Activated B cell treated with CpG ODN at 0.5 μM for 24 hours (primary cell): ENCODE data around the gene TSPEAR. TPM values are rescaled to one million over a fixed set of nuclear protein-coding genes. Genes with fewer than 3 reads are reported as not detected.

Experiments used
- ATAC-seq: fragments of 200-7000 bp; cut with Tn5 transposase; one replicate; pipeline ENCODE4 v1.10.0; 2021; ENCODE audit warnings: low read depth, mild to moderate bottlenecking, moderate library complexity
- CTCF ChIA-PET: fragments of 350-600 bp; sonication (Branson Sonifier 250); formaldehyde crosslinking; loops from one replicate; lab custom pipeline; 2021; ENCODE audit warnings: antibody characterized with exemption; lab: Charles Lee
- POLR2A ChIA-PET: fragments of 350-600 bp; sonication (Branson Sonifier 250); formaldehyde crosslinking; loops from one replicate; lab custom pipeline; 2021; ENCODE audit warnings: antibody characterized with exemption; lab: Charles Lee
- DNase-seq: peaks from one replicate; pipeline ENCODE4 v3.0.0; 2022
- H3K27ac Mint-ChIP-seq: one replicate; pipeline ENCODE4 v1.8.0; 2020; ENCODE audit warnings: mixed read lengths
- H3K27me3 Mint-ChIP-seq: one replicate; pipeline ENCODE4 v1.8.0; 2021; ENCODE audit warnings: mixed read lengths
- H3K36me3 Mint-ChIP-seq: one replicate; pipeline ENCODE4 v1.8.0; 2021; ENCODE audit warnings: low read depth, mixed read lengths
- H3K4me1 Mint-ChIP-seq: one replicate; pipeline ENCODE4 v1.8.0; 2021; ENCODE audit warnings: mixed read lengths
- H3K4me3 Mint-ChIP-seq: one replicate; pipeline ENCODE4 v1.8.0; 2020; ENCODE audit warnings: mild to moderate bottlenecking, mixed read lengths
- H3K9me3 Mint-ChIP-seq: one replicate; pipeline ENCODE4 v1.8.0; 2020; ENCODE audit warnings: mixed read lengths
- intact Hi-C: fragments of 100-400 bp; cut with micrococcal nuclease; formaldehyde crosslinking; loops from one replicate; pipeline ENCODE4 v1.15.1; 2024
- total RNA-seq: library from RNA; stranded (reverse); gene quantifications from 2 replicates; pipeline ENCODE4 v1.2.3, GENCODE V29; 2022
- TF ChIP-seq, protein P1 (sequence below): fragments of 200-600 bp; IDR thresholded peaks from one replicate; pipeline ENCODE4 v1.8.0; 2022; ENCODE audit warnings: antibody characterized with exemption, mild to moderate bottlenecking

The TSPEAR gene
- total RNA-seq, 1 donor from 2014 or later: not detected

GRCh38 chr21:44508711-44509445 is 202.5 kb downstream of the TSPEAR start:
- POLR2A ChIA-PET: no interaction called here
- Mint-ChIP-seq H3K4me1 (peaks cover 7% of the 10 kb centered on the region), H3K9me3 (no peaks in the 10 kb centered on the region), H3K27me3 (peaks cover 10% of the 10 kb centered on the region), H3K36me3 (no peaks in the 10 kb centered on the region), H3K4me3 (no peak overlapping the region), H3K27ac (no peak overlapping the region)
- intact Hi-C loops: no loop called here
- DNase-seq: no peak
- ATAC-seq: no peak
- CTCF ChIA-PET: interaction anchor here (1.8 to 2.2 kb wide), 2 partner anchors 284 to 285 kb away, joined by 3 to 32 read pairs; no protein-coding TSS in a partner anchor
- TF ChIP-seq, protein P1, sequence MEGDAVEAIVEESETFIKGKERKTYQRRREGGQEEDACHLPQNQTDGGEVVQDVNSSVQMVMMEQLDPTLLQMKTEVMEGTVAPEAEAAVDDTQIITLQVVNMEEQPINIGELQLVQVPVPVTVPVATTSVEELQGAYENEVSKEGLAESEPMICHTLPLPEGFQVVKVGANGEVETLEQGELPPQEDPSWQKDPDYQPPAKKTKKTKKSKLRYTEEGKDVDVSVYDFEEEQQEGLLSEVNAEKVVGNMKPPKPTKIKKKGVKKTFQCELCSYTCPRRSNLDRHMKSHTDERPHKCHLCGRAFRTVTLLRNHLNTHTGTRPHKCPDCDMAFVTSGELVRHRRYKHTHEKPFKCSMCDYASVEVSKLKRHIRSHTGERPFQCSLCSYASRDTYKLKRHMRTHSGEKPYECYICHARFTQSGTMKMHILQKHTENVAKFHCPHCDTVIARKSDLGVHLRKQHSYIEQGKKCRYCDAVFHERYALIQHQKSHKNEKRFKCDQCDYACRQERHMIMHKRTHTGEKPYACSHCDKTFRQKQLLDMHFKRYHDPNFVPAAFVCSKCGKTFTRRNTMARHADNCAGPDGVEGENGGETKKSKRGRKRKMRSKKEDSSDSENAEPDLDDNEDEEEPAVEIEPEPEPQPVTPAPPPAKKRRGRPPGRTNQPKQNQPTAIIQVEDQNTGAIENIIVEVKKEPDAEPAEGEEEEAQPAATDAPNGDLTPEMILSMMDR: no peak

DNA sequence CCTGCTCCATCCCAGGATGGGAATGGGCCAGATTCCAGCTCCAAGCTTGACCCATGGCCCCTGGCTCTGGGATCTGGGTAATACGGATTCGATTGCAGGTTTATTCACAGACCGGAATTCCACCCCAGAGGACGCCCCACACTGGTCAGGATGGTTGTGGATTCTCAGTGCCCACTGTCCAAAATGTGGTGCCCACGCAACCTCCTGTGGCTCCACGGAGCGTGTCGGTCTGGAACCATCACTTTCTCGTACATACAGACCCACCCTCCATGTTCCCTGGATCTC is 203.0 kb downstream of the TSPEAR start:
- H3K27ac Mint-ChIP-seq: no peak overlapping the region
- POLR2A ChIA-PET: no interaction called here
- H3K9me3 Mint-ChIP-seq: no peaks in the 10 kb centered on the region
- TF ChIP-seq, protein P1: no peak
- no peak for DNase-seq
- H3K36me3 Mint-ChIP-seq: no peaks in the 10 kb centered on the region
- H3K4me1 Mint-ChIP-seq: peaks cover 7% of the 10 kb centered on the region
- CTCF ChIA-PET: interaction anchor here (1.8 kb wide), 1 partner anchor 285 kb away, joined by 3 read pairs; no protein-coding TSS in a partner anchor
- H3K27me3 Mint-ChIP-seq: peaks cover 10% of the 10 kb centered on the region
- ATAC-seq: no peak
- intact Hi-C loops: no loop called here
- no peak overlapping the region for H3K4me3 Mint-ChIP-seq

GRCh38 chr21:44507673-44508425 is 203.5 kb downstream of the TSPEAR start:
- POLR2A ChIA-PET: no interaction called here
- ATAC-seq (no peak), DNase-seq (no peak)
- H3K4me3 Mint-ChIP-seq: no peak overlapping the region
- peaks cover 7% of the 10 kb centered on the region for H3K4me1 Mint-ChIP-seq
- intact Hi-C loops: no loop called here
- H3K27me3 Mint-ChIP-seq: peaks cover 10% of the 10 kb centered on the region
- CTCF ChIA-PET: interaction anchor here (1.8 kb wide), 1 partner anchor 285 kb away, joined by 3 read pairs; no protein-coding TSS in a partner anchor
- no peaks in the 10 kb centered on the region for H3K36me3 Mint-ChIP-seq
- TF ChIP-seq, protein P1: no peak
- H3K9me3 Mint-ChIP-seq: no peaks in the 10 kb centered on the region
- H3K27ac Mint-ChIP-seq: no peak overlapping the region

DNA sequence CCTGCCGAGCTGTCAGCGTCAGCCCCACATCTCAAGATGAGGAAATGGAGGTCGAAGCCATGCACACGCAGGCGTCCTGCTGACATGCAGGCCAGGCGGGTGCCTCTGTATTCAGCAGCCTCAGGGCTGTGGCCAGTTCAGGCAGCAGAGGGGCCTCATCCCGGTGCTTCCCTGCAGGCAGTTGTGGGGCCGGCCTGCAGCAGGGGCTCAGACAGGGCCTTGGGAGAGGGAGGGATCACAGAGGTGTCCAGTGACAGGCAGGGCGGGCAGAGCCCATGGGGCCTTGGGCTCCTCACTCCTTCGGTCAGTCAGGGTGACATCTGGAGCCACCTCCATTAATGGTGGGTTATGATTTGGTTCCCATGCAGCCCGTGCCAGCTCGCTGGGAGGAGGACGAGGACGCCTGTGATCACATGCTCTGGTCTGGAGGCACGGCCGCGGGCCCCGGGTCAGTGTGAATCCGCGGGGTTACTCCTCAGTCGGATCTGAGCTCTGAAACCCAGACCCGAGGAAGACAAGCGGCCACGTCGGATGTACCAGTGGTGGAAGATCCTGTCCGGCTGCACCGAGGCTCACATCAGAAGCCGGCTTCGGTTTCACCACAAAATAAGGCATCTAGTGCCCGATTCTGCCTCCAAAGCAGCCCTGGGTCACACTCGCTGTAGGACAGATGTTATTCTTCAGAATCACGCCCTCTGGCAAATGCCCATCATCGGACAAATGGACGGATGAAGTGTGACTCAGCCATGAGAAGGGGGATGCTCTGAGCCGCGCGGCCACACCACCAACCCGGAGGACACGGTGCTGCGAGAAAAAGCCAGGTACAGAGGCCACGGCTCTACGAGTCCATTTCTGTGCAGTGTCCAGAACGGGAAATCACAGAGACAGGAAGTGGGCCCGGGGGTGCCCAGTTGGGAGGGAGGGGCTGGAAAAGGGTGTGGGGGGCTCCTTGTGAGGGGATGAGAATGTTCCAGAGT is 204.8 kb downstream of the TSPEAR start:
- CTCF ChIA-PET: interaction anchor here (1.1 to 1.8 kb wide), 2 partner anchors 287 kb away, joined by 3 read pairs; no protein-coding TSS in a partner anchor
- no peak for DNase-seq
- no peak for ATAC-seq
- intact Hi-C loops: no loop called here
- Mint-ChIP-seq H3K36me3 (no peaks in the 10 kb centered on the region), H3K27me3 (peaks cover 10% of the 10 kb centered on the region), H3K9me3 (no peaks in the 10 kb centered on the region), H3K4me1 (peaks cover 7% of the 10 kb centered on the region), H3K4me3 (no peak overlapping the region), H3K27ac (no peak overlapping the region)
- POLR2A ChIA-PET: no interaction called here
- TF ChIP-seq, protein P1: no peak
